ENCODE data around the gene ELAVL3.
A peak's percentile ranks its signal among the peaks of the same experiment; 100 is the strongest.
"Not testable (repeated sequence)": the region's sequence is repeated elsewhere in the genome, so short reads cannot be mapped to it uniquely, and the experiment has no call there.

The ELAVL3 gene

GRCh38 chr19:11486661-11487503, 6.0 kb upstream of the ELAVL3 start:
- DNase-seq, result no peak

- no peak for DNase-seq
Observed at GRCh38 chr19:11485245-11485837, 4.5 kb upstream of the ELAVL3 start.

- no peak for DNase-seq
Observed at GRCh38 chr19:11483366-11484111, 2.7 kb upstream of the ELAVL3 start.

- peak; percentile 89 for DNase-seq
Observed at GRCh38 chr19:11482384-11483050, 1.7 kb upstream of the ELAVL3 start.

- DNase-seq, result peak; percentile 76
Observed at GRCh38 chr19:11481534-11482383, 913 bp upstream of the ELAVL3 start.

GRCh38 chr19:11479898-11480714, 740 bp downstream of the ELAVL3 start:
- DNase-seq, result no peak

GRCh38 chr19:11479090-11479897, 1.6 kb downstream of the ELAVL3 start:
- peak; percentile 17 for DNase-seq

- DNase-seq, result no peak
Observed at GRCh38 chr19:11478167-11479089, 2.4 kb downstream of the ELAVL3 start.

- no peak for DNase-seq
Observed at GRCh38 chr19:11475861-11476260, 5.0 kb downstream of the ELAVL3 start.

- not testable (repeated sequence) for DNase-seq
Observed at GRCh38 chr19:11475343-11475742, 5.5 kb downstream of the ELAVL3 start.

GRCh38 chr19:11473725-11474124, 7.1 kb downstream of the ELAVL3 start:
- DNase-seq, result no peak

- not testable (repeated sequence) for DNase-seq
Observed at GRCh38 chr19:11468266-11468845, 12.5 kb downstream of the ELAVL3 start.

GRCh38 chr19:11465600-11465999, 15.2 kb downstream of the ELAVL3 start:
- no peak for DNase-seq

- no peak for DNase-seq
Observed at GRCh38 chr19:11464333-11465265, 16.2 kb downstream of the ELAVL3 start.

GRCh38 chr19:11463391-11463790, 17.5 kb downstream of the ELAVL3 start:
- peak; percentile 21 for DNase-seq

GRCh38 chr19:11461453-11461852, 19.4 kb downstream of the ELAVL3 start:
- DNase-seq, result no peak

GRCh38 chr19:11460207-11460606, 20.6 kb downstream of the ELAVL3 start:
- DNase-seq, result no peak

GRCh38 chr19:11458912-11459311, 21.9 kb downstream of the ELAVL3 start:
- DNase-seq, result not testable (repeated sequence)
